Measurements from ENCODE around the gene KYNU.

KYNU gene

GRCh38 chr2:142952018-142952417 lies 74.6 kb downstream of the KYNU start:
- TF ChIP-seq CTCF (IDR thresholded peaks at IDR 0.05; ENCODE audit: insufficient read depth, low read depth, low read length, missing control alignments) = no peak
- H3K4me3 ChIP-seq (ENCODE audit: low read length) = no peak overlapping the region
- no peak for DNase-seq (ENCODE audit: low read depth)

DNA sequence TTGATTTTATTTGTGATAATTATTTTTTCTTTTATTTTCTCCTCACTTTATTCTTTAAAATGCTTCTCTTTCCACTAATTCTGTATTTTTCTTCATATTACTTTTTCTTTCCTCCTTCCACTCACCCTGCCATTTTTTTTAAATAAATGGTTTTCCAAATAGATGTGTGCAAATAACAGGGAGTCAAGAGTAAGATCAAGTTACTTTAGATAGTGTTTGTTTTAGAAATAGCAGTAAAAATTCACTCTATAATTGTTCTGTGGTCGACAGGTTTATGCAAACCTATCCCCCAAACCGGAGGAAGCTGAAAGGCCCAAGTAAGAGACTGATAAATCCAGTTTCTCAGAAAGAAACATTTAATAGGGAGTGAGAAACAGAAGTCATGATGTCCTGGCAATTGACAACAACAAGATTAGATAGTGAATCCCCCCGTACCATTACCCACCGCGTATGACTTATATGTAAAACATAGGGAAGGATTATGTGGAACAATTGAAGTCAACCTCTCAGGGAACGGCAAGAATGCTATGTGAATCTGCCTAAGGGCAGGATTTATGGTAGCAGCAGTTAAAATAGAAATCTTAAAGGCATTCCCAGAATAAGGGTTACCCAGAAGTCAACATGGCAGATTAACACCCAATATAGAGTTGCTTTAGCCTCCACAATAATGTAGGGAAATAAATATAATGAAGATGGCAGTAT lies 75.5 kb downstream of the KYNU start:
- H3K4me3 ChIP-seq (ENCODE audit: low read length) = no peak overlapping the region
- TF ChIP-seq CTCF (IDR thresholded peaks at IDR 0.05; ENCODE audit: insufficient read depth, low read depth, low read length, missing control alignments) = no peak
- no peak for DNase-seq (ENCODE audit: low read depth)

- no peak for DNase-seq (ENCODE audit: low read depth)
- TF ChIP-seq CTCF (IDR thresholded peaks at IDR 0.05; ENCODE audit: insufficient read depth, low read depth, low read length, missing control alignments) = no peak
- no peak overlapping the region for H3K4me3 ChIP-seq (ENCODE audit: low read length)
Measured at GRCh38 chr2:142954493-142954892, 77.0 kb downstream of the KYNU start.

DNA sequence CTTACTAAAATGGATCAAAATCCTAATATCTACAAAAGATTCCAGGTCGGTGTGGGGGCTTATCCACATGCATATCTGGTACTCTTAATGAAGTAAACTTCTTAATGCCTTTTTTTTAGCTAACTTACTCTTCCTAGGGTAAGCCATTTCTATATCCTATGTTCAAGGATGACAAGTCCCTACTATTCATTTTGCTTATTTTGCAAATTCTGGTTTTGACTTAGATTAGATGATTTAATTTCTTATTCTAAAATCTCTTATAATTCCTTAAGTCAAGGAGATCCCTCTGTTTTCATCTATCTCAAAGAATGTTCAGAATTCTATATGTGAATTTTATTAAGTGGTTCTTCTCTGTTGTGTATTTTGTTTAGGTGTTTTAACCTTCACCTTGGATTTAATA lies 79.7 kb downstream of the KYNU start:
- no peak for TF ChIP-seq CTCF (IDR thresholded peaks at IDR 0.05; ENCODE audit: insufficient read depth, low read depth, low read length, missing control alignments)
- H3K4me3 ChIP-seq (ENCODE audit: low read length) = no peak overlapping the region
- no peak for DNase-seq (ENCODE audit: low read depth)

GRCh38 chr2:142961202-142961601 lies 83.7 kb downstream of the KYNU start:
- no peak for TF ChIP-seq CTCF (IDR thresholded peaks at IDR 0.05; ENCODE audit: insufficient read depth, low read depth, low read length, missing control alignments)
- no peak overlapping the region for H3K4me3 ChIP-seq (ENCODE audit: low read length)
- DNase-seq (ENCODE audit: low read depth) = no peak

DNA sequence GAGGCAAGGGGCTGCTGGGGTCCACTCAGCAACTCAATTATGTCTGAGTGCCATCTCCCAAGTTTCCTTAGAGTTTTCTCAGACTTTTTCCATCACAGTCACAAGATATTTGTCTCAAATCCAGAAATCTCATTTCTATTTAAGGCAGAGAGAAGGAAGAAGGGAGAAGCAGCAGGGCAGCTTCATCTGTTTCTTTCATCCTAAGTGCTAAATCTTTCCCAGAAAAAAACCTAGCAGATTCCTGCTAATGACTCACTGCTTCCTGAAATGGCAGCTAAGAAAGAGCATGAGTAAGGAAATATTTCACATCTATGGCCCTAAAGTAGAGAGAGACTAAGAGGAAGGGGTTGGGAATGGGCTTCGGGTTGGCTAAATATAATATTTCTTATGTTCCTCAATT lies 88.0 kb downstream of the KYNU start:
- H3K4me3 ChIP-seq (ENCODE audit: low read length) = no peak overlapping the region
- no peak for TF ChIP-seq CTCF (IDR thresholded peaks at IDR 0.05; ENCODE audit: insufficient read depth, low read depth, low read length, missing control alignments)
- peak; percentile 54 for DNase-seq (ENCODE audit: low read depth)

DNA sequence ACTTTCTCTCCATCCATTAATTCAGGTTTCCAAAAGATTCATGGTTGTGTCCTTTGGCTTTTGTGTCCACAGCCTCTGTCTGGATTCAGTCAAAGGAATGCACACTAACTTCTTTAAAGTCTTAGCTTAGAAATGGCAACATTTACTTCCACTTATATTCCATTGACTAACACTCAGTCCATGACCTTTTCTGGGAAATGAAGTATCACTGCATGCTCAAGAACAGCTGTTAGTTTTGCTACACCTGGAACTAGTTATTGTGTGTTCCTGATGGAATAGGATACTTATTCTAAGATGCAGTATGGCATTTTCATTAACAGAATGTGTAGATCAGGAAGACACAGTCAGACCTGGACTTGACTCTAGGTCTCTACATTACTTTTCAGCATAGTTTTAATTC lies 88.8 kb downstream of the KYNU start:
- H3K4me3 ChIP-seq (ENCODE audit: low read length) = no peak overlapping the region
- no peak for TF ChIP-seq CTCF (IDR thresholded peaks at IDR 0.05; ENCODE audit: insufficient read depth, low read depth, low read length, missing control alignments)
- DNase-seq (ENCODE audit: low read depth) = no peak
